OCI-LY3 (cell line): Measurements from ENCODE around the gene KLHL2.
"Not testable (repeated sequence)": the region's sequence is repeated elsewhere in the genome, so short reads cannot be mapped to it uniquely, and the experiment has no call there.

ENCODE experiments used
- H2AFZ ChIP-seq: fragments of 200-600, 300-600 bp; shearing (Covaris generic); 2 replicates; pipeline ENCODE4 v1.6.0; 2014; ENCODE audit warnings: antibody characterized with exemption, low read depth, low read length
- H3K27ac ChIP-seq: fragments of 200-600, 300-600 bp; sonication (generic); 2 replicates; pipeline ENCODE4 v1.5.1; 2014; ENCODE audit warnings: mild to moderate bottlenecking, low read length, moderate library complexity, mixed read lengths
- H3K27me3 ChIP-seq: fragments of 200-600, 300-600 bp; sonication (generic); 2 replicates; pipeline ENCODE4 v1.6.1; 2014; ENCODE audit warnings: low read depth, low read length, mixed read lengths
- H3K36me3 ChIP-seq: fragments of 200-600, 300-600 bp; sonication (generic); replicated peaks from 2 replicates; pipeline ENCODE3; 2014; ENCODE audit warnings: low read depth, low read length, mixed read lengths
- H3K4me1 ChIP-seq: fragments of 300-600, 200-600 bp; sonication (generic); 2 replicates; pipeline ENCODE4 v1.6.1; 2014; ENCODE audit warnings: low read length, mixed read lengths
- H3K4me2 ChIP-seq: fragments of 200-600, 300-600 bp; sonication (generic); 2 replicates; pipeline ENCODE4 v1.6.1; 2014; ENCODE audit warnings: low read length, mixed read lengths
- H3K4me3 ChIP-seq: fragments of 300-600, 200-600 bp; sonication (generic); 2 replicates; pipeline ENCODE4 v1.5.1; 2014; ENCODE audit warnings: antibody characterized with exemption, mild to moderate bottlenecking, low read length, moderate library complexity
- H3K79me2 ChIP-seq: fragments of 300-600, 200-600 bp; shearing (Covaris generic); 2 replicates; pipeline ENCODE4 v1.6.1; 2014; ENCODE audit warnings: mild to moderate bottlenecking, low read length, mixed read lengths
- H3K9ac ChIP-seq: fragments of 300-600, 200-600 bp; shearing (Covaris generic); 2 replicates; pipeline ENCODE4 v1.6.0; 2014; ENCODE audit warnings: mild to moderate bottlenecking, low read length, moderate library complexity
- H3K9me3 ChIP-seq: fragments of 200-600, 300-600 bp; shearing (Covaris generic); 2 replicates; pipeline ENCODE4 v1.6.1; 2014; ENCODE audit warnings: low read length, mixed read lengths; ENCODE audit not compliant: insufficient read depth
- H4K20me1 ChIP-seq: fragments of 200-600, 300-600 bp; sonication (generic); 2 replicates; pipeline ENCODE4 v1.6.1; 2016; ENCODE audit warnings: low read length, mixed read lengths; ENCODE audit not compliant: insufficient read depth
- CTCF ChIP-seq: fragments of 200-600, 300-600 bp; sonication (generic); IDR thresholded peaks from 2 replicates; pipeline ENCODE4 v1.5.1; 2014; ENCODE audit warnings: antibody characterized with exemption, low read length, low read depth
- EZH2phosphoT487 ChIP-seq: fragments of 200-600 bp; shearing (Covaris generic); IDR thresholded peaks from 2 replicates; pipeline ENCODE4 v1.6.1; 2018; ENCODE audit warnings: antibody characterized with exemption, mixed run types, low read depth

KLHL2 gene

GRCh38 chr4:165215034-165215751, 7.8 kb downstream of the KLHL2 start:
- H3K36me3 ChIP-seq, H3K4me2 ChIP-seq, H3K9me3 ChIP-seq, H3K4me1 ChIP-seq, H2AFZ ChIP-seq, H3K9ac ChIP-seq, H3K4me3 ChIP-seq, H3K27ac ChIP-seq, H3K27me3 ChIP-seq: not testable (repeated sequence)
- H3K79me2 ChIP-seq = peaks cover 35% of the 10 kb centered on the region
- H4K20me1 ChIP-seq = peaks cover 11% of the 10 kb centered on the region

GRCh38 chr4:165215761-165216487, 8.6 kb downstream of the KLHL2 start:
- not testable (repeated sequence) for H3K4me3 ChIP-seq, H3K9ac ChIP-seq, H3K36me3 ChIP-seq, H3K27ac ChIP-seq, H2AFZ ChIP-seq, H3K9me3 ChIP-seq, H3K4me1 ChIP-seq, H4K20me1 ChIP-seq, H3K4me2 ChIP-seq, H3K27me3 ChIP-seq
- peaks cover 28% of the 10 kb centered on the region for H3K79me2 ChIP-seq

GRCh38 chr4:165217325-165217724, 10.0 kb downstream of the KLHL2 start:
- Histone ChIP-seq H3K4me3 (no peak overlapping the region), H3K79me2 (peaks cover 20% of the 10 kb centered on the region), H3K27ac (no peak overlapping the region), H3K4me2 (no peak overlapping the region), H3K9ac (no peak overlapping the region), H3K27me3 (no peaks in the 10 kb centered on the region), H3K36me3 (no peaks in the 10 kb centered on the region), H2AFZ (no peak overlapping the region), H3K4me1 (no peaks in the 10 kb centered on the region), H3K9me3 (no peaks in the 10 kb centered on the region), H4K20me1 (peaks cover 7% of the 10 kb centered on the region; the same call in 1 of the 2 replicates)
- no peak for TF ChIP-seq CTCF
- no peak for TF ChIP-seq EZH2phosphoT487

- H3K4me3 ChIP-seq, H3K79me2 ChIP-seq, H3K9me3 ChIP-seq, H3K4me2 ChIP-seq, H3K27ac ChIP-seq, H3K4me1 ChIP-seq, H2AFZ ChIP-seq, H3K36me3 ChIP-seq, H3K27me3 ChIP-seq, H3K9ac ChIP-seq, H4K20me1 ChIP-seq: not testable (repeated sequence)
Measured at GRCh38 chr4:165221306-165221705, 13.9 kb downstream of the KLHL2 start.

GRCh38 chr4:165221993-165222650, 14.8 kb downstream of the KLHL2 start:
- H3K4me1 ChIP-seq, H3K36me3 ChIP-seq, H3K4me2 ChIP-seq, H3K27ac ChIP-seq, H3K4me3 ChIP-seq, H4K20me1 ChIP-seq, H3K9me3 ChIP-seq, H3K79me2 ChIP-seq, H3K27me3 ChIP-seq, H2AFZ ChIP-seq, H3K9ac ChIP-seq: not testable (repeated sequence)

GRCh38 chr4:165222651-165222994, 15.3 kb downstream of the KLHL2 start:
- Histone ChIP-seq H3K27me3 (no peaks in the 10 kb centered on the region), H4K20me1 (no peaks in the 10 kb centered on the region), H3K9ac (no peak overlapping the region), H3K36me3 (no peaks in the 10 kb centered on the region), H3K4me1 (no peaks in the 10 kb centered on the region), H3K4me3 (no peak overlapping the region), H3K79me2 (no peaks in the 10 kb centered on the region), H3K9me3 (no peaks in the 10 kb centered on the region), H2AFZ (no peak overlapping the region), H3K4me2 (no peak overlapping the region), H3K27ac (no peak overlapping the region)
- TF ChIP-seq EZH2phosphoT487 = no peak
- no peak for TF ChIP-seq CTCF

- H3K36me3 ChIP-seq, H2AFZ ChIP-seq, H3K79me2 ChIP-seq: not testable (repeated sequence)
Measured at GRCh38 chr4:165227401-165227800, 20.0 kb downstream of the KLHL2 start.

More at GRCh38 chr4:165227401-165227800, 20.0 kb downstream of the KLHL2 start:
- not testable (repeated sequence) for H3K9ac ChIP-seq, H3K4me3 ChIP-seq, H3K4me2 ChIP-seq, H4K20me1 ChIP-seq, H3K27ac ChIP-seq, H3K4me1 ChIP-seq, H3K9me3 ChIP-seq, H3K27me3 ChIP-seq
